Measurements from ENCODE around the gene ARHGAP32.
"Not testable (repeated sequence)": the region's sequence is repeated elsewhere in the genome, so short reads cannot be mapped to it uniquely, and the experiment has no call there.

Gene ARHGAP32

DNA sequence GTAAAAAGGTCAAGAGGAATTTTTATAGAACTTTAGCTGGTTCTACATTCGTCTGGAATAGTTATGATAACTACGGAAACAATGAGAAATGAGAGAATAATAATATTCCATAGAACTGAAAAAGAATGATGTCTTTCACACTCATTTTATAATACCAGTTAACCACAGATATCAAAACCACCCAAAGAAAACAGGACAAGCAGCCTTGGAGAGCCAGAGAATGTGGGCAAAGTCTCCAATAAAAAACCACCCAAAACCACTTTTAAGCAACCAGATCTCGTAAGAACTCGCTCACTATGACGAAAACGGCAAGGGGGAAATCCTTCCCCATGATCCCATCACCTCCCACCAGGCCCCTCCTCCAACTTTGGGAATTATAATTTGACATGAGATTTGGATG lies 60.8 kb downstream of the ARHGAP32 start:
- no peak overlapping the region for H3K27ac ChIP-seq (ENCODE audit: low read length)
- no peaks in the 10 kb centered on the region for H3K4me1 ChIP-seq (ENCODE audit: low read length)
- H3K9me3 ChIP-seq (ENCODE audit: insufficient read depth, low read length), result no peaks in the 10 kb centered on the region
- no peak overlapping the region for H3K9ac ChIP-seq (ENCODE audit: low read length)
- no peaks in the 10 kb centered on the region for H3K79me2 ChIP-seq (ENCODE audit: low read length)
- no peaks in the 10 kb centered on the region for H3K36me3 ChIP-seq (replicated peaks; ENCODE audit: low read depth, low read length)
- no peaks in the 10 kb centered on the region for H4K20me1 ChIP-seq (ENCODE audit: insufficient read depth, low read length)
- no peak for TF ChIP-seq EZH2phosphoT487 (IDR thresholded peaks at IDR 0.05; ENCODE audit: low read depth)
- TF ChIP-seq, protein P1, sequence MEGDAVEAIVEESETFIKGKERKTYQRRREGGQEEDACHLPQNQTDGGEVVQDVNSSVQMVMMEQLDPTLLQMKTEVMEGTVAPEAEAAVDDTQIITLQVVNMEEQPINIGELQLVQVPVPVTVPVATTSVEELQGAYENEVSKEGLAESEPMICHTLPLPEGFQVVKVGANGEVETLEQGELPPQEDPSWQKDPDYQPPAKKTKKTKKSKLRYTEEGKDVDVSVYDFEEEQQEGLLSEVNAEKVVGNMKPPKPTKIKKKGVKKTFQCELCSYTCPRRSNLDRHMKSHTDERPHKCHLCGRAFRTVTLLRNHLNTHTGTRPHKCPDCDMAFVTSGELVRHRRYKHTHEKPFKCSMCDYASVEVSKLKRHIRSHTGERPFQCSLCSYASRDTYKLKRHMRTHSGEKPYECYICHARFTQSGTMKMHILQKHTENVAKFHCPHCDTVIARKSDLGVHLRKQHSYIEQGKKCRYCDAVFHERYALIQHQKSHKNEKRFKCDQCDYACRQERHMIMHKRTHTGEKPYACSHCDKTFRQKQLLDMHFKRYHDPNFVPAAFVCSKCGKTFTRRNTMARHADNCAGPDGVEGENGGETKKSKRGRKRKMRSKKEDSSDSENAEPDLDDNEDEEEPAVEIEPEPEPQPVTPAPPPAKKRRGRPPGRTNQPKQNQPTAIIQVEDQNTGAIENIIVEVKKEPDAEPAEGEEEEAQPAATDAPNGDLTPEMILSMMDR (IDR thresholded peaks at IDR 0.05; ENCODE audit: low read depth, low read length), result no peak
- H3K4me3 ChIP-seq (ENCODE audit: low read length), result no peak overlapping the region
- no peak overlapping the region for H3K4me2 ChIP-seq (ENCODE audit: low read length)
- H3K27me3 ChIP-seq (ENCODE audit: low read depth, low read length), result peaks cover 6% of the 10 kb centered on the region; the same call in 1 of the 2 replicates
- no peak overlapping the region for H2AFZ ChIP-seq (ENCODE audit: low read depth, low read length)

DNA sequence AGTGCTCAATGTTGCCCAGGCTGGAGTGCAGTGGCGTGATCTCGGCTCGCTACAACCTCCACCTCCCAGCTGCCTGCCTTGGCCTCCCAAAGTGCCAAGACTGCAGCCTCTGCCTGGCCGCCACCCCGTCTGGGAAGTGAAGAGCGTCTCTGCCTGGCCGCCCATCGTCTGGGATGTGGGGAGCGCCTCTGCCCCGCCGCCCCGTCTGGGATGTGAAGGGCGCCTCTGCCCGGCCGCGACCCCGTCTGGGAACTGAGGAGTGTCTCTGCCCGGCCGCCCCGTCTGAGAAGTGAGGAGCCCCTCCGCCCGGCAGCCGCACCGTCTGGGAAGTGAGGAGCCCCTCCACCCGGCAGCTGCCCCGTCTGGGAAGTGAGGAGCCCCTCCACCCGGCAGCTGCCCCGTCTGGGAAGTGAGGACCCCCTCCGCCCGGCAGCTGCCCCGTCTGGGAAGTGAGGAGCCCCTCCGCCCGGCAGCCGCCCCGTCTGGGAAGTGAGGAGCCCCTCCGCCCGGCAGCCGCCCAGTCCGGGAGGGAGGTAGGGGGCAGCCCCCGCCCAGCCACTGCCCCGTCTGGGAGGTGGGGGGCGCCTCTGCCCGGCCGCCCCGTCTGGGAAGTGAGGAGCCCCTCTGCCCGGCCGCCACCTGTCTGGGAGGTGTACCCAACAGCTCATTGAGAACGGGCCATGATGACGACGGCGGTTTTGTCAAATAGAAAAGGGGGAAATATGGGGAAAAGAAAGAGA lies 63.1 kb downstream of the ARHGAP32 start:
- not testable (repeated sequence) for H3K27me3 ChIP-seq (ENCODE audit: low read depth, low read length); H3K9ac ChIP-seq (ENCODE audit: low read length); H3K4me3 ChIP-seq (ENCODE audit: low read length); H3K36me3 ChIP-seq (replicated peaks; ENCODE audit: low read depth, low read length); H3K4me1 ChIP-seq (ENCODE audit: low read length); H3K79me2 ChIP-seq (ENCODE audit: low read length); H3K4me2 ChIP-seq (ENCODE audit: low read length); H3K9me3 ChIP-seq (ENCODE audit: insufficient read depth, low read length); H2AFZ ChIP-seq (ENCODE audit: low read depth, low read length); H4K20me1 ChIP-seq (ENCODE audit: insufficient read depth, low read length); H3K27ac ChIP-seq (ENCODE audit: low read length)

DNA sequence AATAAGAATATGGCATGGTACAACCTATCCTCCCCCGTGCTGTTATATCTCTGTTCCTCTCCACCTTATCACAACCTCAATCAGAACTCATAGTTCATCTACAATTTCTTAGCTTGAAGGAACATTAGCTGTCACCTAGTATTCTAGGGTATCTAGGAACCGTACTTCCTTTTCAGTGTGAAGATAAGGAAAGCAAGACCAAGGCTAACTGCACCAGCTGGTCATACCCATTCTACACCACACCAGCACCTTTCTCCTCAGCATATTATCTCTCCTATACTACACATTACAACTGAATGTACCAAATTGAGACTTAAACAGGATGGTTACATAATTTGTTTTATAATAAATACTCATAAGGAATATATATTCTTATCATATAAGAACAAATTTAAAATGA lies 73.1 kb downstream of the ARHGAP32 start:
- Histone ChIP-seq H3K9ac (ENCODE audit: low read length) (no peak overlapping the region), H2AFZ (ENCODE audit: low read depth, low read length) (no peak overlapping the region), H3K4me3 (ENCODE audit: low read length) (no peak overlapping the region), H3K4me2 (ENCODE audit: low read length) (no peak overlapping the region), H3K4me1 (ENCODE audit: low read length) (no peaks in the 10 kb centered on the region), H3K36me3 (replicated peaks; ENCODE audit: low read depth, low read length) (no peaks in the 10 kb centered on the region), H4K20me1 (ENCODE audit: insufficient read depth, low read length) (no peaks in the 10 kb centered on the region), H3K79me2 (ENCODE audit: low read length) (no peaks in the 10 kb centered on the region), H3K27ac (ENCODE audit: low read length) (no peak overlapping the region), H3K9me3 (ENCODE audit: insufficient read depth, low read length) (no peaks in the 10 kb centered on the region), H3K27me3 (ENCODE audit: low read depth, low read length) (peaks cover 34% of the 10 kb centered on the region)
- no peak for TF ChIP-seq EZH2phosphoT487 (IDR thresholded peaks at IDR 0.05; ENCODE audit: low read depth)
- TF ChIP-seq, protein P1 (IDR thresholded peaks at IDR 0.05; ENCODE audit: low read depth, low read length), result no peak

DNA sequence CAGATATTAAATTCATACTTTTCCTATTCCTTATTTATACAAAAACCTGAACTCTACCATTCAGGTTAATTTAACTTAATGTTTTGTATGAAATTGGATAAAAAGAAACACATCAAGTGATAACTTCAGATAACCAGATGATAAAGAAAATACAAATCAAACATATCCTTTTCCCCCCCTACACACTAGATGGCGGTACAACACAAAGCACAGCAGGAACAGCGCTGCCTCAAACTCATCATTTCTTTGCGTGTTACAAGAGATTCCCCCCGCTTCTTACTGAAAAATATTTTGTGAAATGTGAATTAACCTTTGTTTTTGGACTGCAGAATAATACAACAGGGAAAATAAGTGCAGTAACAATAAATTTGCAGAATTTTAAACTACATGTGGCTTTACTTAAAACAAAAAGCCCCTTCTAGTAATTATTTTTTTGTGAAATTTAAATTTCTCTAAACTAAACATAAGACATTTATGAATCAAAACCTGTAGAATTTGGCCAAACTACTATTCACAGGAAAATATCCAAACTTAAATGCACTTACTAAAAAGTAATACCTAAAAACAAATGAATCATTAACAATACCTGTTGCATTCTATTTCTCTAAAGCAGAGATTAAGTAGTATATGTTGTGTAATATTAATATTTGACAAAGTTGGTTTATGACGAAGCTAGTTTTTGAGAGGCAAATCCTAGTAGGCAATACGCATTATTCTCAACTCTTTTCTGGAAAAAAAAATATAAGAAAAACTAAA lies 74.4 kb downstream of the ARHGAP32 start:
- no peak overlapping the region for H2AFZ ChIP-seq (ENCODE audit: low read depth, low read length)
- H3K27me3 ChIP-seq (ENCODE audit: low read depth, low read length), result peaks cover 38% of the 10 kb centered on the region
- no peaks in the 10 kb centered on the region for H3K79me2 ChIP-seq (ENCODE audit: low read length)
- no peaks in the 10 kb centered on the region for H4K20me1 ChIP-seq (ENCODE audit: insufficient read depth, low read length)
- no peaks in the 10 kb centered on the region for H3K4me1 ChIP-seq (ENCODE audit: low read length)
- TF ChIP-seq EZH2phosphoT487 (IDR thresholded peaks at IDR 0.05; ENCODE audit: low read depth), result no peak
- TF ChIP-seq, protein P1 (IDR thresholded peaks at IDR 0.05; ENCODE audit: low read depth, low read length), result peak; percentile 87
- no peaks in the 10 kb centered on the region for H3K36me3 ChIP-seq (replicated peaks; ENCODE audit: low read depth, low read length)
- no peak overlapping the region for H3K27ac ChIP-seq (ENCODE audit: low read length)
- H3K9ac ChIP-seq (ENCODE audit: low read length), result no peak overlapping the region
- H3K9me3 ChIP-seq (ENCODE audit: insufficient read depth, low read length), result no peaks in the 10 kb centered on the region
- H3K4me2 ChIP-seq (ENCODE audit: low read length), result no peak overlapping the region
- no peak overlapping the region for H3K4me3 ChIP-seq (ENCODE audit: low read length)
